Pancreas (tissue), 10 donors: ENCODE data around the gene KATNAL2. TPM values are rescaled to one million over a fixed set of nuclear protein-coding genes. Genes with fewer than 3 reads are reported as not detected.
A peak's percentile ranks its signal among the peaks of the same experiment; 100 is the strongest.

Source experiments
- ATAC-seq, 4 donors: fragments of 200-7000 bp; cut with Tn5 transposase; one replicate each; pipeline versions ENCODE4 v1.8.0 to v1.9.1; 2020; ENCODE audit warnings: mild to moderate bottlenecking in 4 of 4, moderate library complexity in 4 of 4
- DNase-seq, 6 donors: peaks; one replicate each; pipeline ENCODE4 v3.0.0-alpha.2; 2020
- FAIRE-seq: peaks from 2 replicates; lab custom pipeline; 2012; peaks lifted over from hg19 to GRCh38; lab: Jason Lieb, UNC
- H3K27ac ChIP-seq, 4 donors: fragments of 200-600 bp; sonication (generic); 1 replicate in 3 of 4; 2 replicates in 1 of 4; pipeline versions ENCODE4 v1.5.0 to v1.8.0; 2020
- H3K27me3 ChIP-seq, 4 donors: fragments of 200-600 bp; one replicate each; pipeline ENCODE4 v1.8.0; 2021
- H3K36me3 ChIP-seq, 3 donors: fragments of 200-600 bp; sonication (generic) in 1 of 3; one replicate each; pipeline versions ENCODE4 v1.5.0 to v1.8.0; 2020 to 2021
- H3K4me1 ChIP-seq, 3 donors: fragments of 200-600 bp; one replicate each; pipeline ENCODE4 v1.8.0; 2021
- H3K4me3 ChIP-seq, 4 donors: fragments of 200-600 bp; sonication (generic) in 2 of 4; one replicate each; pipeline versions ENCODE4 v1.5.0 to v1.8.0; 2020 to 2021
- H3K9me3 ChIP-seq, 4 donors: fragments of 200-600 bp; one replicate each; pipeline ENCODE4 v1.8.0; 2021
- intact Hi-C, 3 donors: fragments of 100-400 bp; cut with DNase I; formaldehyde crosslinking; loops; one replicate each; pipeline versions ENCODE4 v1.11.1 to v1.14.2; 2022
- polyA plus RNA-seq, 2 donors: library from polyadenylated mRNA; stranded (reverse); fragments of 200-250 nt; gene quantifications; one replicate each; pipeline ENCODE4 v1.2.3, GENCODE V29; 2013
- total RNA-seq, 6 donors: library from RNA; stranded (reverse); fragmentation: NEBNext Ultra II Directional in 4 of 6; extraction: Animal tissue kit (Norgen Biotek cat#: 25700) in 4 of 6; gene quantifications; one replicate each; pipeline versions ENCODE4 v1.2.1 to v1.2.4, GENCODE V29; 2021 to 2023
- TF ChIP-seq, protein P1 (sequence below), 4 donors: fragments of 200-600 bp; sonication (generic) in 3 of 4; IDR thresholded peaks; one replicate each; pipeline versions ENCODE4 v1.5.0 to v1.8.0; 2021; ENCODE audit warnings: antibody characterized with exemption in 4 of 4
- donor health status: healthy with polysubstance abuse.
- donor health status: DM: no; HTN: no; CAD: no; lungs with moderate emphysema.
- donor health status: DM: no; HTN: no; CAD: no.
- donor health status: control.
- donor health status: control.
- donor health status: Bipolar disorder and iron deficiency.
- donor health status: DM: yes; HTN: yes; CAD: no.
- donor health status: DM: no; HTN: no; CAD: no.
- donor health status: DM: no; HTN: no; CAD: no.
- donor health status: DM: yes; HTN: yes; CAD: no.

Gene KATNAL2
- total and polyA plus RNA-seq, 8 donors, result 0.97 to 3.8 (median 1.7) TPM

DNA sequence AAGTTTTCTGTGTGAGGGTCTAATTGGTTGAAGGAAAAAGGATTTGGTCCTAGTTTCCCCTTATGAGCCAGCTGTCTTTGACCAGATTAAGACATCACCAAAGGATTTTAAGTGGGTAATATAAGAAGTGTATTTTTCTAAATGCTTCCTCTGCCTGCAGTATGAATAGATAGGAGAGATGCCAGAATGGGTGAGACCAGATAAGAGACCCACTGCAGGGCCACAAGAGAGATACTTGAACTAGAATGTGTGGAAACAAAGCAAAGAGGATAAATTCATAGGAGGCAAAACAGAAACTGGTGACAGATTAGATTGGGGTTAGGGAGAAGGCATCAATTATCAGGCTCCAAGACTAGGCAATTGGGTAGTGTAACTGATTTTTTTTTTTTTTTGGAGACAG, 234.0 kb downstream of the KATNAL2 start:
- FAIRE-seq (no peak), DNase-seq (no peak), ATAC-seq (no peak)
- intact Hi-C loops, result no loop called here
- no peaks in the 10 kb centered on the region for H3K27me3 ChIP-seq
- no peaks in the 10 kb centered on the region for H3K9me3 ChIP-seq
- TF ChIP-seq, protein P1, sequence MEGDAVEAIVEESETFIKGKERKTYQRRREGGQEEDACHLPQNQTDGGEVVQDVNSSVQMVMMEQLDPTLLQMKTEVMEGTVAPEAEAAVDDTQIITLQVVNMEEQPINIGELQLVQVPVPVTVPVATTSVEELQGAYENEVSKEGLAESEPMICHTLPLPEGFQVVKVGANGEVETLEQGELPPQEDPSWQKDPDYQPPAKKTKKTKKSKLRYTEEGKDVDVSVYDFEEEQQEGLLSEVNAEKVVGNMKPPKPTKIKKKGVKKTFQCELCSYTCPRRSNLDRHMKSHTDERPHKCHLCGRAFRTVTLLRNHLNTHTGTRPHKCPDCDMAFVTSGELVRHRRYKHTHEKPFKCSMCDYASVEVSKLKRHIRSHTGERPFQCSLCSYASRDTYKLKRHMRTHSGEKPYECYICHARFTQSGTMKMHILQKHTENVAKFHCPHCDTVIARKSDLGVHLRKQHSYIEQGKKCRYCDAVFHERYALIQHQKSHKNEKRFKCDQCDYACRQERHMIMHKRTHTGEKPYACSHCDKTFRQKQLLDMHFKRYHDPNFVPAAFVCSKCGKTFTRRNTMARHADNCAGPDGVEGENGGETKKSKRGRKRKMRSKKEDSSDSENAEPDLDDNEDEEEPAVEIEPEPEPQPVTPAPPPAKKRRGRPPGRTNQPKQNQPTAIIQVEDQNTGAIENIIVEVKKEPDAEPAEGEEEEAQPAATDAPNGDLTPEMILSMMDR (IDR thresholded peaks at IDR 0.05), result no peak
- H3K4me1 ChIP-seq, result peaks cover 0 to 14% (median 0%) of the 10 kb centered on the region in 3 donors
- H3K36me3 ChIP-seq, result peaks cover 0 to 5% (median 0%) of the 10 kb centered on the region in 3 donors
- peak overlapping the region in 3 of 4 donors; percentile 82 to 90 (median 88) for H3K27ac ChIP-seq
- peak overlapping the region in 2 of 4 donors; percentile 78 to 88 for H3K4me3 ChIP-seq

Other genes with a start within 250 kb of the KATNAL2 start
- under 1 TPM; 0.06 to 0.65 (median 0.17) TPM for gene ST8SIA5, start 160.5 kb upstream of the KATNAL2 start, total RNA-seq
- 1 to 10 TPM in 1 of 2 donors, under 1 TPM in 1; 0.27 to 1.1 TPM for gene ST8SIA5, start 160.5 kb upstream of the KATNAL2 start, polyA plus RNA-seq
- gene PIAS2, start 95 bp upstream of the KATNAL2 start, total RNA-seq, result 10 to 100 TPM in 5 of 6 donors, 1 to 10 TPM in 1; 9.9 to 17.6 (median 12.9) TPM
- 1 to 10 TPM; 2.8 to 3.5 TPM for gene PIAS2, start 95 bp upstream of the KATNAL2 start, polyA plus RNA-seq
- gene ELOA2, start 118.0 kb downstream of the KATNAL2 start, total RNA-seq, result not detected
- gene ELOA2, start 118.0 kb downstream of the KATNAL2 start, polyA plus RNA-seq, result not detected
- gene HDHD2, start 232.9 kb downstream of the KATNAL2 start, total RNA-seq, result 10 to 100 TPM; 20.7 to 28.0 (median 22.0) TPM
- 10 to 100 TPM; 12.7 to 27.0 TPM for gene HDHD2, start 232.9 kb downstream of the KATNAL2 start, polyA plus RNA-seq